ENCODE results near the gene TRDN.

Gene TRDN

DNA sequence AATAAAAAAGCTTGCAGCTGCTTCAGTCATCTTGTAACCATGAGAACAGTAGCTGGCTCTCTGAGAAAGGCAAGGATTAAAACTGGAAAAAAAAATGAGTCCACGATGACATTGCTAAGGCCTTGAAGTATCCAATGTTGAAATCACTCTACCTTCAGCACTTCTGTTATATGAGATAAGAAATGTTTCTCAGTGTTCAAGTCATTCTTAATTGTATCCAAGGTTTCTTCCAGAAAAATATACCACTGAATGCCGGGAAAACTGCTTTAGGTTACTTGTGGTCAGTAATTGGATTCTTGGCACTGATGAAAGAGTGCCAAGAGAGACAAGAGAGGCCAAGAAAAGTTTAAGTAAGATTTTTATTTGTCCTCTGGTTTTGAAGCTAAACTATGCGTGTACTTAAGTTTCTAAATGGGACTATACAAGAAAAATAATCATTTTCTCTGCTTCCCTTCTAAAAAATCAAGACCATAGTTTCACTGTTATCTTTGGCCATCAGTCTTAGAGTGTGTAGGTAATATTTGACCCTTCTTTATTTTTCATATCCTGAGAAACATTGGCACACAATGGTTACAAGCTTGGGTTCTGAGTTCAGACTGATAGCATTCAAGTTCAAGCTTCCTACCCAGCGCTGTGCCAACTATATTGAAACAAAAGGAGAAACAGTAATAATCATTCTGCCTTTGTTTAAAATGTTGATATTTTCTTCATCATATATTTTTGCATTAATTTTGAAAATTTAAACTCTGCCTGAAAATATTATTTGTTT, 84.6 kb downstream of the TRDN start:
- TF ChIP-seq, protein P1, sequence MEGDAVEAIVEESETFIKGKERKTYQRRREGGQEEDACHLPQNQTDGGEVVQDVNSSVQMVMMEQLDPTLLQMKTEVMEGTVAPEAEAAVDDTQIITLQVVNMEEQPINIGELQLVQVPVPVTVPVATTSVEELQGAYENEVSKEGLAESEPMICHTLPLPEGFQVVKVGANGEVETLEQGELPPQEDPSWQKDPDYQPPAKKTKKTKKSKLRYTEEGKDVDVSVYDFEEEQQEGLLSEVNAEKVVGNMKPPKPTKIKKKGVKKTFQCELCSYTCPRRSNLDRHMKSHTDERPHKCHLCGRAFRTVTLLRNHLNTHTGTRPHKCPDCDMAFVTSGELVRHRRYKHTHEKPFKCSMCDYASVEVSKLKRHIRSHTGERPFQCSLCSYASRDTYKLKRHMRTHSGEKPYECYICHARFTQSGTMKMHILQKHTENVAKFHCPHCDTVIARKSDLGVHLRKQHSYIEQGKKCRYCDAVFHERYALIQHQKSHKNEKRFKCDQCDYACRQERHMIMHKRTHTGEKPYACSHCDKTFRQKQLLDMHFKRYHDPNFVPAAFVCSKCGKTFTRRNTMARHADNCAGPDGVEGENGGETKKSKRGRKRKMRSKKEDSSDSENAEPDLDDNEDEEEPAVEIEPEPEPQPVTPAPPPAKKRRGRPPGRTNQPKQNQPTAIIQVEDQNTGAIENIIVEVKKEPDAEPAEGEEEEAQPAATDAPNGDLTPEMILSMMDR (IDR thresholded peaks at IDR 0.05; ENCODE audit: low read depth, low read length) = no peak
- peak in 1 of 2 donors; percentile 50 for DNase-seq (ENCODE audit: low read depth in 2 of 2)
- no peak overlapping the region for H3K4me3 ChIP-seq (replicated peaks in 1 of 2; ENCODE audit: low read depth in 2 of 2, low read length in 2 of 2)

DNA sequence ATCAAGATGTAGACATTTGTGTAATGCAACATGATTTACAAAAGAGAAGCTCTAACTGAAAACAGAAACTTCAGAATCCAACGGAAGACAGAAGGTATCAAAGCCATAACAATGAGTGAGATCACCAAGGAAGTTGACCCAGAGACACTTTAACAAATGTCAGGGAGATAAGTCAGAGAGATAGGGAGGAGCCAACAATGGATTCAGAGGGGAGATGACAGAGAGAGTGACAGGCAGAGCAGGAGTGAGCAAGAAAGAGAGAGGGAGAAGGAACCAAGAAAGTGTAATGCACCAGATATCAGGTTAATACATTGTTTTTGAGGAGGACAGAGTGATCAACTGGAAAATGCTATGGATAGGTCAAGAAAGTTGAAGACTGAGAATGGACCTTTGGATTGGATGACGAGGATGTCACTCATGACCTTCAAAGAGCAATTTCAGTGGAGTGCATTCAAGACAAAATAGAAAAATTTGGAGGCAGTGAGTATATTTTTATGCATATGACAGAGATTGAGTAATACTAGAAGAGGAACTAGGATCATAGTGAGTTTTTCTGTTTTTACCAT, 86.6 kb downstream of the TRDN start:
- no peak overlapping the region for H3K4me3 ChIP-seq (replicated peaks in 1 of 2; ENCODE audit: low read depth in 2 of 2, low read length in 2 of 2)
- DNase-seq (ENCODE audit: low read depth in 2 of 2) = peak in 1 of 2 donors; percentile 12
- TF ChIP-seq, protein P1 (IDR thresholded peaks at IDR 0.05; ENCODE audit: low read depth, low read length) = no peak

DNA sequence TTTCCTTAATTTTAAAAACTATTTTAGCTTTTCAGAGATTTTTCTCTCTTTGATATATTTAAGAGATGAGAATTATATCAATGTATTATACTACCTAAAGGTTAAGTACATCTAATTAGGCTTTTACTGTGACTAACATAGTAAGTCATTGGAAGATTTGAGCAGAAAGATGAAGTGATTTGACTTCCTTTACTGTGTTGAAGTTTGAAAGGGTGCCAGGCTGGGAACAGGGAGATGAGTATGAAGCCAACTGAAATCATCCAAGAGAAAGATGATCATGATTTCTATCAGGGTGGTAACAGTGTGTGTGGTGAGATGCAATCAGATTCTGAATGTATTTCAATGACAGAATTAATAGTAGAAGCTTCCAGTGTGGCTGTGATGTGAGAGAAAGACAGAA, 87.3 kb downstream of the TRDN start:
- TF ChIP-seq, protein P1 (IDR thresholded peaks at IDR 0.05; ENCODE audit: low read depth, low read length) = no peak
- no peak overlapping the region for H3K4me3 ChIP-seq (replicated peaks in 1 of 2; ENCODE audit: low read depth in 2 of 2, low read length in 2 of 2)
- DNase-seq (ENCODE audit: low read depth in 2 of 2) = no peak

DNA sequence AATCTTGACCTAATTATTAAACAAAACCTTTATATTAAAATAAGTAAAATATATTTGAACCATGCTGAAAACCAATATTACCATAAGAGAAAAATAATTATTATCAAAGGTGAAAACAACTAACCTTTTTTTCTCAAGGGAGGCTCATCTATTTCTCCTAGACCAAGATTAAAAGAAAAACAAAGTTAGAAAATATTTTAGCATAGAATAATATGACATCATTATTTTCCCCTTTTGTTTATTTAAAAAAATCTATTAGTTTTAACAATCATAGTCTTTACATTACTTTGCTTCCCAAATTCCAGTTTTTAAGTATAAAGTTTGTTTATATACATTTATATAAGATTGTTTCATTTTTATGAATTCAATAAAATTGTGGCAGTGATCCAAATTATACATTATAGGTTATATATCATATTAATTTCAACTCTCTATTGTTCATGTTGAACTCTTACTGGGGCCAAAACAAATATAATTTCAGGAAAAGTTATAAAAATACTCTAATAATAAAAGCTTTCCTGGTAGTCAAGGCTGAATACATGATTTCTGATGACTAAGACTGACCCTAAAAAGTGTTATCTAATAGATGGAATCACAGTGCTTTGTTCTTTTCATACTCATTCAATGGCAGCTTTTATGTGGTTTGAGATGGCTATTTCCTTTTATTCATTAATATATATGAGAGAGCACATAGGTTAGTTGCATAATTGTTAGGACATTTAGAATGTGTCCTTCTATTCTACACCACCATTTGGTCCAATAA, 89.4 kb downstream of the TRDN start:
- no peak for DNase-seq (ENCODE audit: low read depth in 2 of 2)
- TF ChIP-seq, protein P1 (IDR thresholded peaks at IDR 0.05; ENCODE audit: low read depth, low read length) = no peak
- H3K4me3 ChIP-seq (replicated peaks in 1 of 2; ENCODE audit: low read depth in 2 of 2, low read length in 2 of 2) = no peak overlapping the region

DNA sequence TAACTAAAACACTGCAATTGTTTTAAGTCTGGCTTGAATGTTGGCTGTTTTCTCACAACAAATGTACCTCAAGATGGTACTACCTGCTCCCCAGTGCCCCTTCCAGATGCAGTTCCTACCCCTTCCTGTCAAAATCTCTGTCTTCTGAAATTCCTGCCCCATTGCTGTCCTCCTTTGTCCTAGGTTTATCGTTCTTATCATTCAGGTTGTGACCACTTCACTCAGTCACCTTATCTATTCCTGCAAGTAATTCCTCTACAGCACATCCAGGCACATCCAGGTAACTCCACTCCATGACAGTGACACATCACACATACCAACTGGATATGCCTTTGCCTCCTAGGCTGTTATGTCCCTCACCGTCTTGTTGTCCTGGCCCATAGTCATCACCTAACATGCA, 90.2 kb downstream of the TRDN start:
- TF ChIP-seq, protein P1 (IDR thresholded peaks at IDR 0.05; ENCODE audit: low read depth, low read length) = no peak
- DNase-seq (ENCODE audit: low read depth in 2 of 2) = no peak

DNA sequence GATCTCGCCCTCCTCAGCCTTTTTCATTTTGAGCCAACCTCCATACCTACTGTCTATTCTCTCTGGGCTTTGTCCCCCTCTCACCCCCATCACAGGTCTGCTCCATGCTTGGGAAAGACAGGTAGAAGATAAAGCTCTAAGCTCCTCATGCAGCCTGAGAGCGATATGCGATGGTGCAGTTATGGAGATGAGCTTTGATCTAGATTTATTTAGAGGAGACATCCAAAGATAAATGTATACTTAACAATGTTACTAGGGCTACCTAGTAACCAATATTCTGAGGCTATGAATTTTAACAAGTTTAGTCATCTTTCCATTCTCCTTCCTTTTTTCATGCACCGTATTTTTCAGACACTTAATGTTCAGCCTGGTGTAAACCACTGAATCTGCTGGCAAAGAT, 95.3 kb downstream of the TRDN start:
- DNase-seq (ENCODE audit: low read depth in 2 of 2) = no peak
- H3K4me3 ChIP-seq (replicated peaks in 1 of 2; ENCODE audit: low read depth in 2 of 2, low read length in 2 of 2) = no peak overlapping the region
- TF ChIP-seq, protein P1 (IDR thresholded peaks at IDR 0.05; ENCODE audit: low read depth, low read length) = no peak

More for the DNA sequence above, 90.2 kb downstream of the TRDN start:
- H3K4me3 ChIP-seq (replicated peaks in 1 of 2; ENCODE audit: low read depth in 2 of 2, low read length in 2 of 2) = no peak overlapping the region

Data from cardiac fibroblast (primary cell).